ENCODE results near the gene MAEA.

The MAEA gene

DNA sequence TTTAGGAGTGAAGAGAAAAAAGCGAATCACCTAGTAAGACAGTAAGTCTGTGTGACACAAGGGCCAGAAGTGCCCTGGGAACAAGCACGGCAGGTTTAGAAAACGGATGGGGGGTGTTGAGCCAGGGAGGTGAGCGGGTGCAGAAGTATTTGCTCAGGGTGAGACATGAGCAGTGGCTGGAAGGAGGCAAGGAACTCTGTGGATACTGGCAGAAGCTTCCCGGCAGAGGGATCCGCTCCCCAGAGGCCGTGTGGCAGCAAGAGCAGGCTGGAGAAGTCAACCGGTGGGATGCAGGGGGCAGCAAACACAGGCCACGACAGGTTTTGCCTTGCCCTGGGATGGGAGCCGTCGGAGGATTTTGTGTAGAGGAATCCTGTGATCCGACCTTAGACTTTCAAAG is 55.0 kb downstream of the MAEA start:
- H3K27me3 ChIP-seq (ENCODE audit: control insufficient read depth, low read length), result no peaks in the 10 kb centered on the region
- no peak for TF ChIP-seq EZH2phosphoT487 (IDR thresholded peaks at IDR 0.05; ENCODE audit: borderline replicate concordance, low read length)
- no peak for TF ChIP-seq CTCF (IDR thresholded peaks at IDR 0.05; ENCODE audit: low read depth, low read length, poor library complexity, severe bottlenecking)
- H3K9me3 ChIP-seq (ENCODE audit: control insufficient read depth, insufficient read depth, low read length), result no peaks in the 10 kb centered on the region
- H3K79me2 ChIP-seq (ENCODE audit: control insufficient read depth, low read length), result peaks cover 24% of the 10 kb centered on the region
- no peaks in the 10 kb centered on the region for H3K9me2 ChIP-seq (replicated peaks; ENCODE audit: control insufficient read depth, low read length)
- no peaks in the 10 kb centered on the region; the same call in 1 of the 2 replicates for H4K20me1 ChIP-seq (ENCODE audit: control insufficient read depth, insufficient read depth, low read depth, low read length)
- no peak overlapping the region for H3K4me3 ChIP-seq (ENCODE audit: low read length)
- H3K36me3 ChIP-seq (ENCODE audit: control insufficient read depth, low read length), result peaks cover 20% of the 10 kb centered on the region
- H3K4me1 ChIP-seq (ENCODE audit: control insufficient read depth, low read length), result peaks cover 19% of the 10 kb centered on the region
- H3K4me2 ChIP-seq (ENCODE audit: low read length), result no peak overlapping the region
- peaks cover 6% of the 10 kb centered on the region; the same call in 1 of the 2 replicates for H3F3A ChIP-seq (ENCODE audit: control insufficient read depth, insufficient read depth)
- no peak overlapping the region for H3K27ac ChIP-seq (ENCODE audit: low read depth, low read length)

DNA sequence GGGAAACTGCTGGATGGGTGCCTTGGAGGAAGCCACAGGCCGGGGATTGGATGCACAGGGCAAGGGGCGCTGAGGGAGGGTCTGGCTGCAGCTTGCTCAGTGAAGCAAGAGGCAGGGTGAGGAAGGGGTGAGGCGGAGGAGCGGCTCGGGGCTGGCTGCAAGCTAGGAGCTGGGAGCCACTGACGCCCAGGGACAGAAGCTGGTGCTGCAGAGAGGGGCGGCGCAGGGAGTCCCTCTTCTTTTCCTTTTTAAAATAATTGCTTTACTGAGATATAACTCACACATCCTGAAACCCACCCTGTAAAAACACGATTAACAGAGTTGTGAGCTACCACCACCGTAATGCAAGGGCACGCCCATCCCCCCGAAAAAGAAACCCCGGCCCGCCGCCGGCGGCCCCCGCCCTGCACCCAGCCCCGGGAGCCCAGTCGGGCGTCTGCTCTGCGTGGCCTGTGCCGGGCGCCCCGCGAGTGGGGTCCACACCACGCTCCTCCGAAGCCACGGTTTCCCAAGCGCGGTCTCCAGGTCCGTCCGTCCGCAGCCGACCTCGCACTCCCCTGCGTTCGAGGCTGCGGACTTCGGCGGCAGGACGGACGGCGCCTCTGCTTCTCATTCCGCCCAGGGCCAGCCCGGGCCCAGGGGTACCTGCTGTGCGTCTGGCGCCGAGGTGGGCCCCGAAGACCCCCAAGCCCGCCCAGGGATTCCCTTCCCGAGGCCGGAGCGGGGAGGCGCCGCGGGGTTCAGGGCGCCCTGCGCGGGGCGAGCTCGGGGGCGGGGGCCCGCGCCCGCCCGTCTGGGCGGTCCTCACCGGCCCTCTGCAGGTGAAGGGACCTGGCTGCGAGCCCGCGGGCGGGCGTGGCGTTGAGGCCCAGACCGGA is 56.5 kb downstream of the MAEA start:
- Histone ChIP-seq H3K36me3 (ENCODE audit: control insufficient read depth, low read length) (peaks cover 8% of the 10 kb centered on the region; the same call in 1 of the 2 replicates), H3K4me2 (ENCODE audit: low read length) (peak overlapping the region; percentile 76), H3K27ac (ENCODE audit: low read depth, low read length) (peak overlapping the region; percentile 57), H3K9me3 (ENCODE audit: control insufficient read depth, insufficient read depth, low read length) (no peaks in the 10 kb centered on the region), H3K27me3 (ENCODE audit: control insufficient read depth, low read length) (no peaks in the 10 kb centered on the region), H3F3A (ENCODE audit: control insufficient read depth, insufficient read depth) (peaks cover 6% of the 10 kb centered on the region; the same call in 1 of the 2 replicates), H3K4me1 (ENCODE audit: control insufficient read depth, low read length) (peaks cover 19% of the 10 kb centered on the region), H3K4me3 (ENCODE audit: low read length) (peak overlapping the region; percentile 96), H3K79me2 (ENCODE audit: control insufficient read depth, low read length) (peaks cover 24% of the 10 kb centered on the region), H4K20me1 (ENCODE audit: control insufficient read depth, insufficient read depth, low read depth, low read length) (no peaks in the 10 kb centered on the region; the same call in 1 of the 2 replicates), H3K9me2 (replicated peaks; ENCODE audit: control insufficient read depth, low read length) (no peaks in the 10 kb centered on the region)
- TF ChIP-seq CTCF (IDR thresholded peaks at IDR 0.05; ENCODE audit: low read depth, low read length, poor library complexity, severe bottlenecking) (no peak), EZH2phosphoT487 (IDR thresholded peaks at IDR 0.05; ENCODE audit: borderline replicate concordance, low read length) (no peak)

GRCh38 chr4:1346781-1347409 is 57.2 kb downstream of the MAEA start, which contains the start of gene UVSSA:
UVSSA (plus strand) TSS chr4:1347208; CDS start chr4:1348092, 884 bp downstream.
- no peak for TF ChIP-seq CTCF (IDR thresholded peaks at IDR 0.05; ENCODE audit: low read depth, low read length, poor library complexity, severe bottlenecking)
- TF ChIP-seq EZH2phosphoT487 (IDR thresholded peaks at IDR 0.05; ENCODE audit: borderline replicate concordance, low read length), result no peak

More at GRCh38 chr4:1346781-1347409, 57.2 kb downstream of the MAEA start, which contains the start of gene UVSSA:
- peak within 1 kb of the TSS; percentile 79 for H3K4me2 ChIP-seq (ENCODE audit: low read length)
- no peaks in the 10 kb centered on the region for H3K9me3 ChIP-seq (ENCODE audit: control insufficient read depth, insufficient read depth, low read length)
- peaks cover 6% of the 10 kb centered on the region; the same call in 1 of the 2 replicates for H3F3A ChIP-seq (ENCODE audit: control insufficient read depth, insufficient read depth)
- H3K36me3 ChIP-seq (ENCODE audit: control insufficient read depth, low read length), result peaks cover 12% of the 10 kb centered on the region
- H3K4me3 ChIP-seq (ENCODE audit: low read length), result peak within 1 kb of the TSS; percentile 96
- H3K4me1 ChIP-seq (ENCODE audit: control insufficient read depth, low read length), result peaks cover 24% of the 10 kb centered on the region
- peak within 1 kb of the TSS; percentile 58 for H3K27ac ChIP-seq (ENCODE audit: low read depth, low read length)
- H4K20me1 ChIP-seq (ENCODE audit: control insufficient read depth, insufficient read depth, low read depth, low read length), result no peaks in the 10 kb centered on the region; the same call in 1 of the 2 replicates
- peaks cover 24% of the 10 kb centered on the region for H3K79me2 ChIP-seq (ENCODE audit: control insufficient read depth, low read length)
- no peaks in the 10 kb centered on the region for H3K9me2 ChIP-seq (replicated peaks; ENCODE audit: control insufficient read depth, low read length)
- no peaks in the 10 kb centered on the region for H3K27me3 ChIP-seq (ENCODE audit: control insufficient read depth, low read length)

All from DOHH2 (cell line).